ENCODE measurements around the gene RABGGTA.

Gene RABGGTA

DNA sequence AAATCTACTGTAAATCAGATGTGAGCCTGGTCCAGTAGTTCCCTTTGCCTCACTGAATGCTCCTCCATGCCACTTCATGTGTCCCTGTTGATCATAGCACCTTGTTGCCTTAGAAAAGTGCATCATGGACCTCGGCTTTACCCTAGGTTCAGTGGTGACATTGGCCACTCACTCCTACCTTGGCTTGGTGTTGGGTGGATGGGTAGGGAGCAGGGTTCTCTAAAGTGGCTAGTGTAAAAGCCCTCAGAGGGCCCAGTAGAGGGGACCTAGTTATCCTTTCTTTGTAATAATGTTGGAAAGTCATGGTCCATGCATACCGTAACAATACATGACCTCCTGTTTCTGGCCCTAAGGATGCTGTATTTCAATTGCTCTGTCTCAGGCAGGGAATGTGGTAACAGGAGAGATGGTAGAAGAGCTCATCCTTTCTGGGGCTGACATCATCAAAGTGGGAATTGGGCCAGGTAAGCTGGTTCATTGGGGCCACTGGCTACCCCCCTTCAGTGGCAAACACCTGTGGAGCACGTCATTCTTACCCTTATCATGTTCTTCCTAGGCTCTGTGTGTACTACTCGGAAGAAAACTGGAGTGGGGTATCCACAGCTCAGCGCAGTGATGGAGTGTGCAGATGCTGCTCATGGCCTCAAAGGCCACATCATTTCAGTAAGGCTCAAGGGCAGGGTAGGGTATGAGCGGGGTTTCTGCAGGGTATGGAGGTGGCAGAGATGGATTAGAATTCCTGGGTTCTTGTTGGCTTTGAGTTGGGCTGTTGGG, 34.5 kb downstream of the RABGGTA start:
- Histone ChIP-seq H3K27me3 (ENCODE audit: control insufficient read depth, insufficient read depth, low read length) (no peaks in the 10 kb centered on the region), H3K4me3 (ENCODE audit: low read depth, low read length) (peak overlapping the region; percentile 100), H3K36me3 (ENCODE audit: control insufficient read depth, insufficient read depth, low read length) (peaks cover 24% of the 10 kb centered on the region), H2AFZ (no peak overlapping the region), H3K79me2 (peaks cover 28% of the 10 kb centered on the region), H3K27ac (peak overlapping the region; percentile 98), H3K9ac (no peak overlapping the region), H3K4me1 (peaks cover 58% of the 10 kb centered on the region), H3K9me3 (ENCODE audit: control insufficient read depth, low read length) (no peaks in the 10 kb centered on the region), H3K4me2 (ENCODE audit: low read length) (peak overlapping the region; percentile 98)
- TF ChIP-seq, protein P1, sequence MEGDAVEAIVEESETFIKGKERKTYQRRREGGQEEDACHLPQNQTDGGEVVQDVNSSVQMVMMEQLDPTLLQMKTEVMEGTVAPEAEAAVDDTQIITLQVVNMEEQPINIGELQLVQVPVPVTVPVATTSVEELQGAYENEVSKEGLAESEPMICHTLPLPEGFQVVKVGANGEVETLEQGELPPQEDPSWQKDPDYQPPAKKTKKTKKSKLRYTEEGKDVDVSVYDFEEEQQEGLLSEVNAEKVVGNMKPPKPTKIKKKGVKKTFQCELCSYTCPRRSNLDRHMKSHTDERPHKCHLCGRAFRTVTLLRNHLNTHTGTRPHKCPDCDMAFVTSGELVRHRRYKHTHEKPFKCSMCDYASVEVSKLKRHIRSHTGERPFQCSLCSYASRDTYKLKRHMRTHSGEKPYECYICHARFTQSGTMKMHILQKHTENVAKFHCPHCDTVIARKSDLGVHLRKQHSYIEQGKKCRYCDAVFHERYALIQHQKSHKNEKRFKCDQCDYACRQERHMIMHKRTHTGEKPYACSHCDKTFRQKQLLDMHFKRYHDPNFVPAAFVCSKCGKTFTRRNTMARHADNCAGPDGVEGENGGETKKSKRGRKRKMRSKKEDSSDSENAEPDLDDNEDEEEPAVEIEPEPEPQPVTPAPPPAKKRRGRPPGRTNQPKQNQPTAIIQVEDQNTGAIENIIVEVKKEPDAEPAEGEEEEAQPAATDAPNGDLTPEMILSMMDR (IDR thresholded peaks at IDR 0.05), result no peak

DNA sequence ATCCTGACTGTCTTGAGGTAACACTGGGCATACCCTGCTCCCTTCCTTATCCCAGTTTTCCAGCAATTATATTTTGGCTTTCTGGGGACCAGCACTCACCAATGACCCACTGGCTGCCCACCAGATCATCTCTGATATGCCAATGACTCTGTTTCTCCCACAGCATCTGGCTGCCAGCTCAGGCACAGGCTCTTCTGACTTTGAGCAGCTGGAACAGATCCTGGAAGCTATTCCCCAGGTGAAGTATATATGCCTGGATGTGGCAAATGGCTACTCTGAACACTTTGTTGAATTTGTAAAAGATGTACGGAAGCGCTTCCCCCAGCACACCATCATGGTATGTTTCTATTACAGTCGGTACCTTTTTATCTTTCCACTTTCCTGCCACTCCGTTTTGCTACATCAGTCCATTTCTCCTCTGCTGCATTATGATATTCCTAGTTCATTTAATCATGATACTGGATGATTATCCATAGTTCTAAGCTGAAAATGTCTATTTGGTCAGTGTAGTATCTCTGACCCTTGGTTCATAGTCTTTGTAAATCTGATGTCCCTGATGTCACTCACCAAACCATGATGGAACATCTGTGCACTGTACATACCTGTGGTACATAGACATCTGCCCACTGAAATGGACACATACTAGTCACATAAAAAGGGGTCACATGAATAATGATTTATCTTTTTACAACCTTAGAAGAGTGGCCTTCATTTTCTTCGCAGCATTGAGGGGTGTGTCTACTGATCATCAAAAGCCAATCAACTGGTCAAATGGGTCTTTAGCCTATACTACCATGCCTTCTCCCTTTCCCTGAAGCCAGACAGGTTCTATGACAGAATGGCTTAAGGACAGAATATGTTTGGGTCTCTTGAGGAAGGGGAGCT, 35.4 kb downstream of the RABGGTA start:
- Histone ChIP-seq H3K9ac (no peak overlapping the region), H3K27ac (peak overlapping the region; percentile 98), H3K4me2 (ENCODE audit: low read length) (peak overlapping the region; percentile 98), H3K9me3 (ENCODE audit: control insufficient read depth, low read length) (no peaks in the 10 kb centered on the region), H3K27me3 (ENCODE audit: control insufficient read depth, insufficient read depth, low read length) (no peaks in the 10 kb centered on the region), H3K4me3 (ENCODE audit: low read depth, low read length) (peak overlapping the region; percentile 100), H3K4me1 (peaks cover 60% of the 10 kb centered on the region), H3K79me2 (peaks cover 21% of the 10 kb centered on the region), H2AFZ (no peak overlapping the region), H3K36me3 (ENCODE audit: control insufficient read depth, insufficient read depth, low read length) (peaks cover 23% of the 10 kb centered on the region)
- TF ChIP-seq, protein P1 (IDR thresholded peaks at IDR 0.05), result no peak

DNA sequence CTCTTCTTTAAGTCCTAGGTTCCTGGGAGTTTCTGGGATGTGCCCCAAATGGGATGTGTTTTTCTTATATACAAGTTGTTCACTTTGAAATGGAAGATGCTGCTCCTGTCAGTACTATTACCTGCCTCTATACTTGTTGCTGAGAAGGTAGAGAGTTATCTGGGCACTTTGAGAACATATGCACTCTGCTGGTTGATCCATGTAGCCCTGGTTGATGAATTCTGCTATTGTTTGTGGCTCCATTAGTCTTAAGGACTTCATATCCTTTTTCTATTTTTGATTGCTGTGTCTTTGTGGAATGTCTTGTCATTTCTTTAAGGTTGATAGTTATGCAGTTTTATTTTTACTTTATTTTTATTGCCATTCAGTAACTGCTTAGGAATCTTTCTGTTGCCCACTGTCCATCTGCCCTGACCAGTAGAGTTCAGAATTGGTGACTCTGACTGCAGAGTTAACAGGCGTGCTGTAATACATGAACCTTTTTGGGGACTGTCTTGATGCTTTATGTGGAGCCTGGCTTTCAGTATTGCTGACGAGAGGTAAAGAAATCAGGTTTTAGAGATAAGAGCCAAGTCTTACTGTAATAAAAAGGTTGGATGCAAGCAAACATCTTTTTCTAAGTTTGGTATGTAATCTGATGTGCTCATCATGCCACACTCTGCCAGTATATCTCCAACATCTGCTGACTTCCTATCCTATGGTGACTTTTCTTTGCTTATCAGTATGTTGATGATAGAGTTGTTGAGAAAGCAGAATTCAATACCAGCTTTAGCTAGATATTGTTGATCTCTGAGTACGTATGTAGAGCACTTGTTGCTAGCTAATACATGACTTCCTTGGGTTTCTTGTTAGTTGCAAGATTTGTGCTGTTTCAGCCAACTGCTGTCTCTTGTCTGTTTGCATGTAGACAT, 37.0 kb downstream of the RABGGTA start:
- no peaks in the 10 kb centered on the region for H3K9me3 ChIP-seq (ENCODE audit: control insufficient read depth, low read length)
- no peak overlapping the region for H2AFZ ChIP-seq
- no peaks in the 10 kb centered on the region for H3K27me3 ChIP-seq (ENCODE audit: control insufficient read depth, insufficient read depth, low read length)
- H3K36me3 ChIP-seq (ENCODE audit: control insufficient read depth, insufficient read depth, low read length), result peaks cover 6% of the 10 kb centered on the region
- peak overlapping the region; percentile 100 for H3K4me3 ChIP-seq (ENCODE audit: low read depth, low read length)
- peaks cover 56% of the 10 kb centered on the region for H3K4me1 ChIP-seq
- TF ChIP-seq, protein P1 (IDR thresholded peaks at IDR 0.05), result no peak
- peaks cover 12% of the 10 kb centered on the region for H3K79me2 ChIP-seq
- no peak overlapping the region for H3K9ac ChIP-seq
- H3K27ac ChIP-seq, result peak overlapping the region; percentile 98
- H3K4me2 ChIP-seq (ENCODE audit: low read length), result peak overlapping the region; percentile 98

DNA sequence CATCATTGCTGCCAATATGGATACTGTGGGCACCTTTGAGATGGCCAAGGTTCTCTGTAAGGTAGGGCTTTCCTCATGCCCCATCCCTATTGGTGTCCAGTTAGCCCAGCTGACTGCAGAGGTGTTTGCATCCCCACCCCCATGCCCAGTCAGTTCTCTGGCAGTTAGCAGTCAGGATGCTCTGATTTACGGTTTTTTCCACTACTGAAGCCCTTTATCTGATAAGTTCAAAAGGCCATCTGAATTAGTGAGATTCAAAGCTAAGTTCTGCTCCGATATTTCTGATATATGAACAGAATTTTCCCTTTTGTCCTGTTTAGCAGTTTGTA, 37.9 kb downstream of the RABGGTA start:
- H3K9ac ChIP-seq, result no peak overlapping the region
- TF ChIP-seq, protein P1 (IDR thresholded peaks at IDR 0.05), result no peak
- H3K27me3 ChIP-seq (ENCODE audit: control insufficient read depth, insufficient read depth, low read length), result no peaks in the 10 kb centered on the region
- H2AFZ ChIP-seq, result peak overlapping the region; percentile 68
- peaks cover 8% of the 10 kb centered on the region for H3K79me2 ChIP-seq
- H3K36me3 ChIP-seq (ENCODE audit: control insufficient read depth, insufficient read depth, low read length), result peaks cover 2% of the 10 kb centered on the region
- peak overlapping the region; percentile 98 for H3K4me2 ChIP-seq (ENCODE audit: low read length)
- H3K4me1 ChIP-seq, result peaks cover 56% of the 10 kb centered on the region
- peak overlapping the region; percentile 100 for H3K4me3 ChIP-seq (ENCODE audit: low read depth, low read length)
- H3K27ac ChIP-seq, result peak overlapping the region; percentile 98
- no peaks in the 10 kb centered on the region for H3K9me3 ChIP-seq (ENCODE audit: control insufficient read depth, low read length)
